Tibial nerve (tissue), 4 donors: ENCODE results near the gene KRTAP4-7.
"Not testable (repeated sequence)": the region's sequence is repeated elsewhere in the genome, so short reads cannot be mapped to it uniquely, and the experiment has no call there.

Source experiments
- CTCF ChIP-seq, 5 experiments: fragments of 200-600 bp in 3 of 5; fragments of 450-650 bp in 2 of 5; sonication (generic) in 3 of 5; IDR thresholded peaks; one replicate each; pipeline ENCODE4 v1.5.1; 2016 to 2019; ENCODE audit warnings: antibody characterized with exemption in 5 of 5, mild to moderate bottlenecking in 3 of 5, moderate library complexity in 2 of 5
- EP300 ChIP-seq, 2 donors: sonication (generic); formaldehyde crosslinking; IDR thresholded peaks; one replicate each; pipeline ENCODE4 v1.6.1; 2017; ENCODE audit warnings: antibody characterized with exemption in 2 of 2, mild to moderate bottlenecking in 1 of 2

GRCh38 chr17:41088760-41089352 lies 4.9 kb downstream of the KRTAP4-7 start:
- not testable (repeated sequence) for TF ChIP-seq CTCF, EP300 (IDR thresholded peaks at IDR 0.05)
